GM19455 (cell line): ENCODE measurements around the gene SRPK1.

Experiments used
- ATAC-seq: cut with Tn5 transposase; IDR thresholded peaks from one replicate; pipeline ENCODE4 v1.9.1; 2021; ENCODE audit not compliant: unreplicated experiment

The SRPK1 gene

GRCh38 chr6:35786272-35786671 is 134.6 kb downstream of the SRPK1 start:
- no peak for ATAC-seq

- no peak for ATAC-seq
These were observed 136.7 kb downstream of the SRPK1 start for GRCh38 chr6:35784200-35784599.
